ENCODE measurements around the gene CDC27.

DNA sequence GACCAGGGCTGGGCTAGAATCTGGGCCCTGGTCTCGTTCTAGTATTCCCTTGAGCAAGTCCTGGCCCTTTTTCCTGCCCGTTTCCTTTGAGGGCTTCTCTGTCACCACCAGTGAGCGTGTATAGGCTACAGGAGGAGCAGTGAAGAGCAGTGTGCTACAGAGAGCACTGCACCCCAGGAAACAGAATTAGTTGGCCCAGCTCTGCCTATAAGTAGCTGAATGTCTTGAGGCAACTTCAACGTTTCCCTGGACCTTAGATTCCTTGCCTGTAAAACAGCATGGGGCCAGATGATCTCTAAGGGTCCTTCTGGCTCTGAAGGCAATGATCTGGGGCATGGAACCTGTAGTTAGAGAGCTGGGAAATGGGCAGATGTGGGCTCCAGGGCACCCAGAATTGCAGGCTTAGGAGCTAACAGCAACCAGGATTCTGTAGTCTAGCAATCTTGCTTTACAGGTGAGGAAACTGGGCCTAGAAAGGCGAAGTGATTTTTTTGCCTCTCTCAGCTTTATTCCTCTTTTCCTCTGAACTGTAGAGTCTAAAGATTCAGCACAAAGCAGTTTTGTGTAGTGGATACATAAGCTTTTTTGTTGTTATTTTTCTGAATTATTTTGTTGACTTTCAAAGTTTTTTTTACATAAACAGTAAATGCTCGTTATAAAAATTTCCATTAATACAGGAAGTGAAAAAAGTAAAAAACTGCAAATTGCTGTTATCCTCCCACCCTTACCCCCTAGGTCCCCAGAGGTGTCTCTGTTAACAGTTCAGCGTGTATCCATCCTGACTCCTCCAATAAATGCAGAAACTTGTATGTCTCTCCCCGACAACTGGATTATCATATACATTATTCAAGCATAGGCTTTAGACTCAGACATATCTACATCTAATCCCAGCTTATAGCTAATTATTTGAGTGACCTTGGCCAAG is 18.3 kb upstream of the CDC27 start:
- TF ChIP-seq, protein P1, sequence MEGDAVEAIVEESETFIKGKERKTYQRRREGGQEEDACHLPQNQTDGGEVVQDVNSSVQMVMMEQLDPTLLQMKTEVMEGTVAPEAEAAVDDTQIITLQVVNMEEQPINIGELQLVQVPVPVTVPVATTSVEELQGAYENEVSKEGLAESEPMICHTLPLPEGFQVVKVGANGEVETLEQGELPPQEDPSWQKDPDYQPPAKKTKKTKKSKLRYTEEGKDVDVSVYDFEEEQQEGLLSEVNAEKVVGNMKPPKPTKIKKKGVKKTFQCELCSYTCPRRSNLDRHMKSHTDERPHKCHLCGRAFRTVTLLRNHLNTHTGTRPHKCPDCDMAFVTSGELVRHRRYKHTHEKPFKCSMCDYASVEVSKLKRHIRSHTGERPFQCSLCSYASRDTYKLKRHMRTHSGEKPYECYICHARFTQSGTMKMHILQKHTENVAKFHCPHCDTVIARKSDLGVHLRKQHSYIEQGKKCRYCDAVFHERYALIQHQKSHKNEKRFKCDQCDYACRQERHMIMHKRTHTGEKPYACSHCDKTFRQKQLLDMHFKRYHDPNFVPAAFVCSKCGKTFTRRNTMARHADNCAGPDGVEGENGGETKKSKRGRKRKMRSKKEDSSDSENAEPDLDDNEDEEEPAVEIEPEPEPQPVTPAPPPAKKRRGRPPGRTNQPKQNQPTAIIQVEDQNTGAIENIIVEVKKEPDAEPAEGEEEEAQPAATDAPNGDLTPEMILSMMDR (IDR thresholded peaks at IDR 0.05; ENCODE audit: insufficient read depth, low read depth, low read length): no peak
- TF ChIP-seq EZH2 (IDR thresholded peaks at IDR 0.05; ENCODE audit: insufficient read depth, low read length): no peak
